Uterus (tissue), 4 donors: ENCODE measurements around the gene EVI5. TPM values are rescaled to one million over a fixed set of nuclear protein-coding genes. Genes with fewer than 3 reads are reported as not detected.

ENCODE experiments used
- DNase-seq, 2 donors: peaks; one replicate each; pipeline ENCODE4 v3.0.0-alpha.2; 2019 to 2020
- H3K27ac ChIP-seq, 2 donors: fragments of 200-600 bp; sonication (generic); 1 replicate in 1 of 2; 2 replicates in 1 of 2; pipeline ENCODE4 v1.5.1; 2016 to 2018
- H3K27me3 ChIP-seq, 2 donors: fragments of 200-600 bp; sonication (generic); one replicate each; pipeline ENCODE4 v1.5.1; 2018 to 2019; ENCODE audit warnings: control low read depth in 1 of 2
- H3K36me3 ChIP-seq, 2 donors: fragments of 200-600 bp; sonication (generic); one replicate each; pipeline ENCODE4 v1.5.1; 2019; ENCODE audit warnings: control low read depth in 1 of 2
- H3K4me1 ChIP-seq, 2 donors: fragments of 200-600 bp; sonication (generic); one replicate each; pipeline ENCODE4 v1.5.1; 2018 to 2019; ENCODE audit warnings: control low read depth in 1 of 2
- H3K4me3 ChIP-seq, 2 donors: fragments of 200-600 bp; sonication (generic); 1 replicate in 1 of 2; 2 replicates in 1 of 2; pipeline ENCODE4 v1.5.1; 2018 to 2019; ENCODE audit warnings: mild to moderate bottlenecking in 1 of 2
- H3K9me3 ChIP-seq, 2 donors: fragments of 200-600 bp; sonication (generic); one replicate each; pipeline ENCODE4 v1.5.1; 2019; ENCODE audit warnings: control low read depth in 1 of 2
- POLR2A ChIP-seq, 2 donors: fragments of 450-650 bp; IDR thresholded peaks; one replicate each; pipeline ENCODE4 v1.6.1; 2016; ENCODE audit warnings: antibody characterized with exemption in 2 of 2, mild to moderate bottlenecking in 1 of 2, moderate library complexity in 1 of 2
- intact Hi-C: fragments of 100-400 bp; cut with DNase I; formaldehyde crosslinking; loops from one replicate; pipeline ENCODE4 v1.15.1; 2023; ENCODE audit warnings: low total_unique reads
- total RNA-seq, 4 donors: library from RNA; depleted of rRNA in 3 of 4; stranded (reverse); fragments of >200 nt in 3 of 4; gene quantifications; one replicate each; pipeline versions ENCODE4 v1.1.0 to v1.2.4, GENCODE V29; 2014 to 2023
- TF ChIP-seq, protein P1 (sequence below), 4 experiments: fragments of 200-600 bp in 2 of 4; fragments of 450-650 bp in 2 of 4; sonication (generic) in 2 of 4; IDR thresholded peaks; one replicate each; pipeline ENCODE4 v1.5.1; 2016 to 2019; ENCODE audit warnings: antibody characterized with exemption in 4 of 4, mild to moderate bottlenecking in 2 of 4, moderate library complexity in 1 of 4
- donor health status: DM: yes; HTN: yes; CAD: no.

The EVI5 gene
- total RNA-seq, 4 donors from 2014 or later = 53.0 to 112 (median 58.4) TPM

DNA sequence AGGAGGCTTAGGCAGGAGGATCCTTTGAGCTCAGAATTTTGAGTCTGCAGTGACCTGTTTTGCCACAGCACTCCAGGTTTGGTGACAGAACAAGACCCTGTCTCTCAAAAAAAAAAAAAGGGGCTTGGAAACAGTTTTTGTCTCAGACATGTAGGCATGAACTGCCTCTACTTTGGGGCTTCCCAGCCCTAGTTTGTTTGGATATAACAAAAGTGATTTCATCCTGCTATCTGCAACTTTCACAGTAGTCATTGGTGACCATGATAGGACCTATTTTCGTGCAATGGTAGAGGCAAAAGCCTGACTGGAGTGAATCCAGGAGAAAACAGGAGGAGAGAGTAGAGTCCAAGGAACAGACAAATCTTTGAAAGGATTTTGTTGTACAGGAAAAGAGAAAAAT is 20.3 kb upstream of the EVI5 start:
- intact Hi-C loops = no loop called here
- peak overlapping the region; percentile 35 to 63 for H3K27ac ChIP-seq
- TF ChIP-seq, protein P1, sequence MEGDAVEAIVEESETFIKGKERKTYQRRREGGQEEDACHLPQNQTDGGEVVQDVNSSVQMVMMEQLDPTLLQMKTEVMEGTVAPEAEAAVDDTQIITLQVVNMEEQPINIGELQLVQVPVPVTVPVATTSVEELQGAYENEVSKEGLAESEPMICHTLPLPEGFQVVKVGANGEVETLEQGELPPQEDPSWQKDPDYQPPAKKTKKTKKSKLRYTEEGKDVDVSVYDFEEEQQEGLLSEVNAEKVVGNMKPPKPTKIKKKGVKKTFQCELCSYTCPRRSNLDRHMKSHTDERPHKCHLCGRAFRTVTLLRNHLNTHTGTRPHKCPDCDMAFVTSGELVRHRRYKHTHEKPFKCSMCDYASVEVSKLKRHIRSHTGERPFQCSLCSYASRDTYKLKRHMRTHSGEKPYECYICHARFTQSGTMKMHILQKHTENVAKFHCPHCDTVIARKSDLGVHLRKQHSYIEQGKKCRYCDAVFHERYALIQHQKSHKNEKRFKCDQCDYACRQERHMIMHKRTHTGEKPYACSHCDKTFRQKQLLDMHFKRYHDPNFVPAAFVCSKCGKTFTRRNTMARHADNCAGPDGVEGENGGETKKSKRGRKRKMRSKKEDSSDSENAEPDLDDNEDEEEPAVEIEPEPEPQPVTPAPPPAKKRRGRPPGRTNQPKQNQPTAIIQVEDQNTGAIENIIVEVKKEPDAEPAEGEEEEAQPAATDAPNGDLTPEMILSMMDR (IDR thresholded peaks at IDR 0.05) = no peak
- H3K9me3 ChIP-seq = no peaks in the 10 kb centered on the region
- no peaks in the 10 kb centered on the region for H3K27me3 ChIP-seq
- DNase-seq = no peak
- H3K4me1 ChIP-seq = no peaks in the 10 kb centered on the region
- no peak overlapping the region for H3K4me3 ChIP-seq
- no peaks in the 10 kb centered on the region for H3K36me3 ChIP-seq

DNA sequence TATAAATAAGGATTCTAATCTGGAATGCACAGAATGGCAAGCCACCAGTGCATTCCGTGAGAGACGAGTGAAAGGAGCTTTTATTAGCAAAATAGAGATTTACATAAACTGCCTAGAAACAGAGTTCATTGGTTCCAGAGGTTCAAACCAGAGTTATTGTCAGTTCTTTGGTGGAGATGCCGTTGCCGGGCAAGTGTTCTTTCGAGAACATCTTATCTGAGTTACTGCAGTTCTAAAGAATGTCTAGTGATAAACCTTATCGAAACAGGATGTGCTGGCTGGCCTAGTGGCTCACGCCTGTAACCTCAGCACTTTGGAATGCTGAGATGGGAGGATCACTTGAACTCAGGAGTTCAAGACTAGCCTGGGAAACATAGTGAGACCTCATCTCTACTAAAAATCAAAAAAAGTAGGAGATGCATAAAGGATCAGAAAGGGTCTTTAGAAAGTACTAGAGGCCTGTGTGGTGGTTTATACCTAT is 19.9 kb upstream of the EVI5 start:
- DNase-seq = peak; percentile 44 to 65
- no peaks in the 10 kb centered on the region for H3K27me3 ChIP-seq
- H3K4me1 ChIP-seq = no peaks in the 10 kb centered on the region
- no peak overlapping the region for H3K4me3 ChIP-seq
- TF ChIP-seq POLR2A (IDR thresholded peaks at IDR 0.05) = no peak
- TF ChIP-seq, protein P1 (IDR thresholded peaks at IDR 0.05) = no peak
- peak overlapping the region; percentile 35 to 63 for H3K27ac ChIP-seq
- H3K9me3 ChIP-seq = no peaks in the 10 kb centered on the region
- no peaks in the 10 kb centered on the region for H3K36me3 ChIP-seq
- intact Hi-C loops = no loop called here

DNA sequence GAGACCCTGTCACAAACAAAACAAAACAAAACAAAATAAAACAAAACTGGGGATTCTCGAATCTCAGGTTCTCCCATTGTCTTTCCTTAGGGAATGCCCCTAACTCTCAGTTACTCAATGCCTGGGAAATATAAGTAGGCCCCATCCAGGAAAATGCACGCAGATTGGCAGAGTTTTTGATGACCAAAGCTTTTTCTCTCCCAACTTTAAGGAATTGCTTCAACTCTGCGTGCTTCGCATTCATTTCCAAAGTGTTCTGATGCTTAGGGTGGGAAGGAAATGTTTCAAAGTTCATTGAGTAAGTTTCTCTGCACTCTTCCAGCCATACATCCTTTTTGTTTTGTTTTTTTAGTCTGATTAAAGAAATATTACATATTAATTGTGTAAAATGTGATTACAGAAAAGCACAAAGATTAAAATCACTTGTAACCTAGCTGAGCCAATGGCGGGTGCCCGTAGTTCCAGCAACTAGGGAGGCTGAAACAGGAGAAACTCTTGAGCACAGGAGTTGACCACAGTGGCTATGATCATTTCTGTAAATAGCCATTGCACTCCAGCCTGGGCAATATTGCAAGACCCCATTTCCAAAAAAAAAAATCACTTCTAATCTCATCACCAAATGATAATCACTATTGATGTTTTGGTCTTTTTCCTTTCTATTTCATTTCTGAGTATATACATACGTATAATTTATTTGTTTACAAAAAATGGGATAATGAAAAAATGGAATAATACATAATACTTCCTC is 18.4 kb upstream of the EVI5 start:
- no peaks in the 10 kb centered on the region for H3K36me3 ChIP-seq
- TF ChIP-seq POLR2A (IDR thresholded peaks at IDR 0.05) = no peak
- TF ChIP-seq, protein P1 (IDR thresholded peaks at IDR 0.05) = no peak
- DNase-seq = no peak
- intact Hi-C loops = no loop called here
- H3K27ac ChIP-seq = no peak overlapping the region
- no peaks in the 10 kb centered on the region for H3K9me3 ChIP-seq
- no peak overlapping the region for H3K4me3 ChIP-seq
- no peaks in the 10 kb centered on the region for H3K27me3 ChIP-seq
- no peaks in the 10 kb centered on the region for H3K4me1 ChIP-seq

- no peak for DNase-seq
- intact Hi-C loops = no loop called here
- Histone ChIP-seq H3K27me3 (no peaks in the 10 kb centered on the region), H3K9me3 (no peaks in the 10 kb centered on the region), H3K27ac (no peak overlapping the region), H3K4me3 (no peak overlapping the region), H3K36me3 (no peaks in the 10 kb centered on the region), H3K4me1 (no peaks in the 10 kb centered on the region)
- no peak for TF ChIP-seq POLR2A (IDR thresholded peaks at IDR 0.05)
- TF ChIP-seq, protein P1 (IDR thresholded peaks at IDR 0.05) = no peak
Measured at GRCh38 chr1:92797961-92798360, 13.1 kb upstream of the EVI5 start.

DNA sequence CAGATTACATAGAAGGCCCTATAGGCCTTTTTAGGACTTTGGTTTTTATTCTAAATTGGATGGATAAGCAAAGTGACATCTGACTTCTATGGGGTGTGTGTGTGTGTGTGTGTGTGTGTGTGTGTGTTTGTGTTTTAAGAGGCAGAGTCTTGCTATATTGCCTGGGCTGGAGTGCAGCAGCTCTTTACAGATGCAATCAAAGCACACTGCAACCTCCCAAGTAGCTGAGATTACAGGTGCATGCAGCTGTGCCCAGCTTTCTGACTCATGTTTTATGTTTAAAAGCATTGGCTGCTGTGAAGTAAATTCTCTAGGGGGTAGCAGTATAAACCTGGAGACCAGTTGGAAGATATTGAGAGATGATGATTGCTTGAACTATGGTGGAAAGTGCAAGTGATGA is 12.4 kb upstream of the EVI5 start:
- TF ChIP-seq, protein P1 (IDR thresholded peaks at IDR 0.05) = no peak
- no peak for TF ChIP-seq POLR2A (IDR thresholded peaks at IDR 0.05)
- Histone ChIP-seq H3K27ac (no peak overlapping the region), H3K36me3 (no peaks in the 10 kb centered on the region), H3K4me1 (no peaks in the 10 kb centered on the region), H3K9me3 (no peaks in the 10 kb centered on the region), H3K4me3 (no peak overlapping the region), H3K27me3 (no peaks in the 10 kb centered on the region)
- DNase-seq = no peak
- intact Hi-C loops = no loop called here
